BJ (cell line): ENCODE results near the gene ZRANB2. TPM values are rescaled to one million over a fixed set of nuclear protein-coding genes. Genes with fewer than 3 reads are reported as not detected.

ENCODE experiments used
- CTCF ChIA-PET: fragments of 350-600 bp; formaldehyde crosslinking; extraction: SDS; loops from one replicate; lab custom pipeline; 2021; ENCODE audit warnings: antibody characterized with exemption, inconsistent platforms; lab: Yijun Ruan, JAX
- POLR2A ChIA-PET: fragments of 300-600 bp; sonication (Branson Sonifier 250); formaldehyde crosslinking; extraction: SDS; loops from one replicate; lab custom pipeline; 2021; ENCODE audit warnings: antibody characterized with exemption; lab: Charles Lee
- DNase-seq: peaks from one replicate; pipeline ENCODE4 v3.0.0-alpha.2; 2011; ENCODE audit warnings: low read depth
- H3K27me3 ChIP-seq: 2 replicates; pipeline ENCODE4 v1.6.0; 2011; ENCODE audit warnings: low read length; ENCODE audit not compliant: control insufficient read depth, insufficient read depth
- H3K36me3 ChIP-seq: 2 replicates; pipeline ENCODE4 v1.5.1; 2011; ENCODE audit warnings: low read length; ENCODE audit not compliant: control insufficient read depth, insufficient read depth
- H3K4me3 ChIP-seq: 2 replicates; pipeline ENCODE4 v1.5.1; 2011; ENCODE audit warnings: low read depth, mild to moderate bottlenecking, control low read depth, low read length
- polyA plus RNA-seq: library from polyadenylated mRNA; depleted of rRNA; stranded (reverse); fragments of >200 nt; gene quantifications from 2 replicates; pipeline ENCODE4 v1.2.3, GENCODE V29; 2011
- TF ChIP-seq, protein P1 (sequence below): IDR thresholded peaks from 2 replicates; pipeline ENCODE4 v1.5.1; 2011; ENCODE audit warnings: low read depth, mild to moderate bottlenecking, control low read depth, inconsistent platforms, low read length, moderate library complexity; ENCODE audit not compliant: insufficient read depth

Gene ZRANB2
- polyA plus RNA-seq, 1 experiment = 35.4 TPM

DNA sequence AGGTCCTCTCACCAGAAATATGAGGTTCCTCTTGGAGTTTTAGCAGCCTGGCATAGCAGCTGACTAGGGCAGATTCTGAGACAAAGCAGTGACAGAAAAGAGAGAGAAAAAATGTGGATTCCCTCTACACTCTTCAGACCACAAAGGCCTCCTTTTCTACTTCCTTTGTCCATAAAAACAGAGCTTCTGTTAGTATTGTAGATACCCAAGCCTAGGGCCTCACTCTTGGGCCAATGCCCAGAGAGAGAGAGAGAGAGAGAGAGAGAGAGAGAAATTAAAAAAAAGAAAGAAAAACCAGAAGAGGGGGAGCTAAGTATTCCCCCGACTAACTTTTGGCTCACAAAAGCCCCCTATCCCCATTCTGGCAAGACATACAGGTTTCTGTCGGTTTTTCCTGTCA lies 2.4 kb upstream of the ZRANB2 start:
- ChIA-PET POLR2A (no interaction called here), CTCF (no interaction called here)
- H3K27me3 ChIP-seq = no peaks in the 10 kb centered on the region

DNA sequence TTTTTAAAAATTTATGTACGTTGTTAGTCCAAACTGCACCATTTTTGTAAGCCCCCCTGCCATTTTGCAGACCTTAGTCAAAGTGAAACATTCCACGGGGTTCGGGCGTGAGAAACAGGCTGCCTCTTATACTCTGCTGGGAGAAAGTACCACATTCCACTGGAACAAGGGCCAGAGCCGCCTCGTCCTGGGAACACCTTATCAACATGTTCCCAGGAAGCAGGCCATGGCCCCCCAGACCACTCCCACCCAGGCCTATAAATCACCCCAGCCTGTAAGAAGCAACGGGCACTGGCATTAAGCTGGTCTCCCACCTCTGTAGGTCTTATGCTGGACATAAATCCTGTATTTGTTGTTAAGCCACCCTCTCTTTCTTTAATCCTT lies 854 bp upstream of the ZRANB2 start:
- Histone ChIP-seq H3K4me3 (peak overlapping the region; percentile 59), H3K36me3 (peaks cover 3% of the 10 kb centered on the region), H3K27me3 (no peaks in the 10 kb centered on the region)
- ChIA-PET POLR2A (no interaction called here), CTCF (interaction anchor here (1.2 to 1.3 kb wide), 2 partner anchors 14 to 17 kb away, joined by 4 read pairs; no protein-coding TSS in a partner anchor)
- DNase-seq = no peak
- TF ChIP-seq, protein P1, sequence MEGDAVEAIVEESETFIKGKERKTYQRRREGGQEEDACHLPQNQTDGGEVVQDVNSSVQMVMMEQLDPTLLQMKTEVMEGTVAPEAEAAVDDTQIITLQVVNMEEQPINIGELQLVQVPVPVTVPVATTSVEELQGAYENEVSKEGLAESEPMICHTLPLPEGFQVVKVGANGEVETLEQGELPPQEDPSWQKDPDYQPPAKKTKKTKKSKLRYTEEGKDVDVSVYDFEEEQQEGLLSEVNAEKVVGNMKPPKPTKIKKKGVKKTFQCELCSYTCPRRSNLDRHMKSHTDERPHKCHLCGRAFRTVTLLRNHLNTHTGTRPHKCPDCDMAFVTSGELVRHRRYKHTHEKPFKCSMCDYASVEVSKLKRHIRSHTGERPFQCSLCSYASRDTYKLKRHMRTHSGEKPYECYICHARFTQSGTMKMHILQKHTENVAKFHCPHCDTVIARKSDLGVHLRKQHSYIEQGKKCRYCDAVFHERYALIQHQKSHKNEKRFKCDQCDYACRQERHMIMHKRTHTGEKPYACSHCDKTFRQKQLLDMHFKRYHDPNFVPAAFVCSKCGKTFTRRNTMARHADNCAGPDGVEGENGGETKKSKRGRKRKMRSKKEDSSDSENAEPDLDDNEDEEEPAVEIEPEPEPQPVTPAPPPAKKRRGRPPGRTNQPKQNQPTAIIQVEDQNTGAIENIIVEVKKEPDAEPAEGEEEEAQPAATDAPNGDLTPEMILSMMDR = no peak

More for the DNA sequence above, 2.4 kb upstream of the ZRANB2 start:
- DNase-seq = no peak
- no peaks in the 10 kb centered on the region for H3K36me3 ChIP-seq
- H3K4me3 ChIP-seq = no peak overlapping the region
- TF ChIP-seq, protein P1 = no peak

DNA sequence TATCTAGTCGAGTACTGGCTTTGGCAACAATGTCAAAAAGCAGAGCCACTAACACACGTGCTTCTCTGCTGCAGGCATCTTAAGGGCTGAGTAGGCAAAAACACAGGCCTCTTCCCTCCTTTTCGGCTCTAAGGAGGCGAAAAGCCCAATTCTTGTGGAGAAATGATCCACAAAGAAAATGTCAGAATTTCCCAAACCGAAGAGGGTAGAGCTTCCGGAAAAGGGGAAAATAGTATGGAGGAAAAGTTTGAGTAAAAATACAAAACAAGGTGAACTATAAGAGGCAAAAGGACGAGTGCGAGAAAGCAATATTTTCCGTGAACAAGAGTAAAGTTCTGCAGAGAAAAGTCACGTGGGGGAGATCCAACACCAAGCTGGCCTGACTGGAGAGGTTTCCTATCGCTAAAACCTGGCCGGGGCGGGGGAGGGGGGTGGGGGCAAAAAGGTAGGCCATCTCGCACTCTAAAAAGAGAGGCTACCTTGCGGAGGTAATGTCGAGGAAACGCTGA lies 551 bp downstream of the ZRANB2 start:
- Histone ChIP-seq H3K27me3 (no peaks in the 10 kb centered on the region), H3K36me3 (peaks cover 7% of the 10 kb centered on the region), H3K4me3 (peak overlapping the region; percentile 59)
- DNase-seq = no peak
- ChIA-PET POLR2A (no interaction called here), CTCF (interaction anchor here (1.2 to 1.3 kb wide), 2 partner anchors 15 to 16 kb away, joined by 4 read pairs; no protein-coding TSS in a partner anchor)
- TF ChIP-seq, protein P1 = no peak

DNA sequence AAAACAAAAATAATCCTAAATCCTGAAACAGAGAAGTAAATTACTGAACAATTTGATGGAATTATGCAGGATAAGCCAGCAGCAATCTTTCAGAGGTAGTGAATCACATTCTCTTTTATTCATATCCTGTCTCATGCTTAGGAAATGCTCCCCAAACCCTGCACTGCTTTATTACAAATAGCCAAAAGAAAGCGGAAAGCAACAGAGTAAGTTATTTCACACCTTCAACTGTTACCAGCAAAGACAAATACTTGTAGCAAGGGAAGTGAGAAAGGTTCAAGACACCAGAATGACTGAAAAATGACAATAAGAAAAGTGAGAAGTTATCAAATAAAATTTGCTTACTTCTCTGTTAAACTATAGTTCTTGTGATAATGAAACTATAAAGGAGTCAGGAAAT lies 6.2 kb downstream of the ZRANB2 start:
- H3K36me3 ChIP-seq = peaks cover 14% of the 10 kb centered on the region
- H3K4me3 ChIP-seq = no peak overlapping the region
- ChIA-PET POLR2A (no interaction called here), CTCF (no interaction called here)
- TF ChIP-seq, protein P1 = no peak
- no peak for DNase-seq
- no peaks in the 10 kb centered on the region for H3K27me3 ChIP-seq

DNA sequence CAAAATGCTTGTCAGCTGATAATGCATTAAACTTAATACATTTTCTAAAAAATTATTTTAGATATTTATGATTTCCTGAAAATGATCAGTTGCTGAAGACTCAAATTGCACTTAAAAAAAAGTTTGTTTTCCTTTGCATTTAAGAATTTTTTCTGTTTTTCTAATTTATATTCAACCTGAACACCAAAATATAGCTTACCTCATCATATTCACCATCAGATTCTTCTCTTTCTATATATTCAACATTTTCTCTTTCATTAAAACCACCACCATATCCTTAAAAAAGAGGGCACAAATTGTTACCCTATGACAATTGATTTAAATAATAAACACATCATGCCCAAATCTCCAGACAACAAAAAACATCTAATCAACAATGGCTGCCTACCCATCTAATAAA lies 8.6 kb downstream of the ZRANB2 start:
- DNase-seq = no peak
- ChIA-PET POLR2A (no interaction called here), CTCF (interaction anchor here (0.8 kb wide), 1 partner anchor 23 kb away, joined by 3 read pairs; no protein-coding TSS in a partner anchor)
- Histone ChIP-seq H3K4me3 (no peak overlapping the region), H3K27me3 (no peaks in the 10 kb centered on the region), H3K36me3 (peaks cover 15% of the 10 kb centered on the region)
- TF ChIP-seq, protein P1 = no peak
